Measurements from ENCODE around the gene RANBP1. TPM values are rescaled to one million over a fixed set of nuclear protein-coding genes. Genes with fewer than 3 reads are reported as not detected.

RANBP1 gene
- total and polyA plus RNA-seq, 2 of the 4 experiments (the other 2 are of a cell fraction) = 173 to 376 TPM

DNA sequence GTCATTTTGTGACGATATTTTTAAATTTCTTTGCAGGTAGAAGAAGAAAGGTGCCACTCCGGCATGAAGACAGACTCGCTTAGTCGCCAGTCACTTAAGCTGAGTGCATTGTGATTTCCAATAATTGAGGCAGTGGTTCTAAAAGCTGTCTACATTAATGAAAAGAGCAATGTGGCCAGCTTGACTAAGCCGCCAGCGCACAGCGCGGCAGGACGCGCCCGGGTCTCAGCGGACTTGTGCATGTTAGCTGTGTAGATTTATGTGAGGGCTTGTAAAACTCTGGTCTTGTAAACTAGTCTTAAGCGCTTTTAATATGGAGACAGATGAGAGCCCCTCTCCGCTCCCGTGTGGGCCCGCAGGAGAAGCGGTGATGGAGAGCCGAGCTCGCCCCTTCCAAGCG is 30.3 kb upstream of the RANBP1 start:
- Histone ChIP-seq H3K56ac (ENCODE audit: extremely low read depth, insufficient read depth, low read length) (no peak overlapping the region), H4K20me1 (ENCODE audit: insufficient read depth, low read length) (peaks cover 83% of the 10 kb centered on the region), H3K9me1 (ENCODE audit: insufficient read depth, low read length) (peaks cover 31% of the 10 kb centered on the region), H3K79me1 (ENCODE audit: low read depth in 1 of 2, low read length in 2 of 2) (peaks cover 14 to 87% of the 10 kb centered on the region in 2 experiments), H3K9ac (ENCODE audit: low read depth, low read length) (no peak overlapping the region), H3K4ac (ENCODE audit: low read depth, low read length) (no peak overlapping the region), H3K23ac (ENCODE audit: low read depth, low read length) (no peak overlapping the region), H3K27me3 (ENCODE audit: control insufficient read depth, insufficient read depth, low read length) (no peaks in the 10 kb centered on the region), H2BK20ac (ENCODE audit: low read depth, low read length) (no peak overlapping the region), H3K18ac (ENCODE audit: low read depth, low read length) (no peak overlapping the region), H3K4me3 (ENCODE audit: insufficient read depth, low read depth, low read length) (no peak overlapping the region), H3K9me3 (ENCODE audit: control insufficient read depth, insufficient read depth, low read length) (no peaks in the 10 kb centered on the region), H2AK5ac (ENCODE audit: low read depth, low read length) (no peak overlapping the region), H2AK9ac (replicated peaks; ENCODE audit: low read depth, low read length, poor library complexity) (peak overlapping the region; percentile 51), H2BK5ac (ENCODE audit: low read depth, low read length, poor library complexity, severe bottlenecking) (no peak overlapping the region), H3K4me2 (ENCODE audit: low read depth, low read length) (no peak overlapping the region), H2AFZ (replicated peaks; ENCODE audit: low read length, poor library complexity) (no peak overlapping the region), H2BK15ac (ENCODE audit: low read depth, low read length) (no peak overlapping the region), H4K5ac (ENCODE audit: low read depth, low read length) (no peak overlapping the region), H4K91ac (ENCODE audit: insufficient read depth, low read depth, low read length) (no peak overlapping the region), H3K27ac (ENCODE audit: insufficient read depth, low read length) (no peak overlapping the region), H3K4me1 (ENCODE audit: control insufficient read depth, insufficient read depth, low read length) (peaks cover 21% of the 10 kb centered on the region), H2BK120ac (ENCODE audit: low read depth, low read length) (no peak overlapping the region), H3K36me3 (ENCODE audit: control insufficient read depth, insufficient read depth, low read length) (peaks cover 45% of the 10 kb centered on the region), H4K8ac (ENCODE audit: low read depth in 2 of 2, low read length in 2 of 2) (no peak overlapping the region), H3K14ac (replicated peaks; ENCODE audit: low read depth, low read length) (no peak overlapping the region)
- ATAC-seq (ENCODE audit: low read depth) = no peak
- intact Hi-C loops (cut with micrococcal nuclease) (no loop called here), dilution Hi-C loops (cut with HindIII; ENCODE audit: low sequenced_read_pairs, unreplicated experiment) (no loop called here), in situ Hi-C loops (cut with MboI; ENCODE audit: low sequenced_read_pairs) (no loop called here)
- CTCF ChIA-PET = no interaction called here
- no peak for TF ChIP-seq RAD21 (IDR thresholded peaks at IDR 0.05; ENCODE audit: low read length)
- TF ChIP-seq BHLHE40 (IDR thresholded peaks at IDR 0.05; ENCODE audit: low read depth, low read length) = no peak
- no peak for TF ChIP-seq MAZ (IDR thresholded peaks at IDR 0.05; ENCODE audit: borderline replicate concordance, low read depth, low read length)
- no peak for TF ChIP-seq MAFK (IDR thresholded peaks at IDR 0.05; ENCODE audit: low read depth, low read length)
- no TSS peak for BruUV-seq (replicated peaks)
- DNase-seq = no peak
- POLR2A ChIA-PET (ENCODE audit: unreplicated experiment) = no interaction called here
- WGBS, 2 experiments (ENCODE audit: extremely low coverage in 2 of 2, insufficient read length in 1 of 2) = 96% methylated on average over 10 of the region's 20 CpGs; no CpG with 5 or more reads in 1 of the 2 experiments

Data from IMR-90 (cell line).